ENCODE results near the gene RAP1A. TPM values are rescaled to one million over a fixed set of nuclear protein-coding genes. Genes with fewer than 3 reads are reported as not detected.

Gene RAP1A
- total RNA-seq, 4 donors from 2014 or later = 34.0 to 87.2 (median 57.7) TPM

DNA sequence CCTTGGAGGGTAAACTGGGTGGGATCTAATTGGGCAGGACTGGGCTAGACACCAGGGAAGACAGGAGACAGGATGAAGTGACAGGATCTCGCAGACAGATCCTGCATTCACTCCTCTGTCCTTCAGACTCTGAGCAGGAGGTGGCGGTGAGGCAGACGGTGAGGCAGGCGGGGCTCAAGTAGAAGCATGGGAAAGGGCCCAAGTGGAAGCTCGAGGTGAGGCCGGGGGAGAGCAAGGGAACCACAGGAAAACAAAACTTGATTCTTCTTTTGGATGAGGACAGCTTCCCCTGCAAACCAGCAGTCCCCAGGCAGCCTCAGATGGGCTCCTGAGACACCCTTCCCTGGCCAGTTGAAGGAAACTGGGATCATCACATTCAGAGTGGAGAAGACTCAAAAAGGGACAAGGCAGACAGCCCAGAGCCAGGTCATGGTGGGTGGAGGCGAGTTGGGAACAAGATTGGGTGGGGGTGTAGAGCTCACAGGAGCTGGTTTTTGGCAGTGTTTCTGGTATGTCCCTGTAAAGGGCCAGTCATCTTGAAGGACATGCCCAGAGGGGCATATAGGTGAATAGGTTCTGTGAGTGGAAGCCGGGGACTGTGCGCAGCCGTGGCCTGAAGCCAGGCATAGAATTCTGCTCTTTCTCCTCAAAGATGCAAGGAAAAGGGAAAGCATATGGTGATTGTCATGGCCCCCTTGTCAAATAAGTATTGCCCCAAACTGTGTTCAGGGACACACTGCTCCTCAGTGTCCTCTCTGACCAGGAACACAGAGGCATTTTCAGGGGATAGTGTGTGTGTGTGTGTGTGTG, 101.6 kb downstream of the RAP1A start:
- no peak for DNase-seq

GRCh38 chr1:111723091-111723806, 103.7 kb downstream of the RAP1A start:
- H3K4me3 ChIP-seq = no peak overlapping the region
- H3K9me3 ChIP-seq = no peaks in the 10 kb centered on the region
- in situ Hi-C loops (cut with MboI; ENCODE audit: low pct_ligation_motif_present in 1 of 4, low pct_unique_long_range_greater_than_20kb in 1 of 4, low sequenced_read_pairs in 3 of 4) = no loop called here
- 75% methylated on average over 7 of the region's 7 CpGs; no CpG with 5 or more reads in 1 of the 2 donors for WGBS, 2 donors (ENCODE audit: low coverage in 1 of 2)
- TF ChIP-seq EP300 (IDR thresholded peaks at IDR 0.05; ENCODE audit: low read depth) = no peak
- no peak for TF ChIP-seq CTCF (IDR thresholded peaks at IDR 0.05)
- TF ChIP-seq POLR2A (IDR thresholded peaks at IDR 0.05) = no peak
- TF ChIP-seq POLR2AphosphoS5 (IDR thresholded peaks at IDR 0.05) = no peak
- intact Hi-C loops (cut with DNase I; ENCODE audit: low total_unique reads) = no loop called here
- H3K36me3 ChIP-seq = no peaks in the 10 kb centered on the region
- H3K27me3 ChIP-seq = no peaks in the 10 kb centered on the region
- peaks cover 0 to 27% (median 9%) of the 10 kb centered on the region in 4 donors for H3K4me1 ChIP-seq
- no peak for DNase-seq
- no peak overlapping the region for H3K27ac ChIP-seq

More for the DNA sequence above, 101.6 kb downstream of the RAP1A start:
- in situ Hi-C loops (cut with MboI; ENCODE audit: low pct_ligation_motif_present in 1 of 4, low pct_unique_long_range_greater_than_20kb in 1 of 4, low sequenced_read_pairs in 3 of 4) = no loop called here
- 61 to 79% methylated on average over 3 to 10 of the region's 10 CpGs for WGBS, 2 donors (ENCODE audit: low coverage in 1 of 2)
- no peak overlapping the region for H3K27ac ChIP-seq
- H3K9me3 ChIP-seq = no peaks in the 10 kb centered on the region
- H3K4me3 ChIP-seq = no peak overlapping the region
- intact Hi-C loops (cut with DNase I; ENCODE audit: low total_unique reads) = no loop called here
- H3K27me3 ChIP-seq = no peaks in the 10 kb centered on the region
- peaks cover 0 to 27% (median 9%) of the 10 kb centered on the region in 4 donors for H3K4me1 ChIP-seq
- TF ChIP-seq POLR2AphosphoS5 (IDR thresholded peaks at IDR 0.05) = no peak
- no peak for TF ChIP-seq POLR2A (IDR thresholded peaks at IDR 0.05)
- no peak for TF ChIP-seq EP300 (IDR thresholded peaks at IDR 0.05; ENCODE audit: low read depth)
- no peak for TF ChIP-seq CTCF (IDR thresholded peaks at IDR 0.05)
- H3K36me3 ChIP-seq = no peaks in the 10 kb centered on the region

DNA sequence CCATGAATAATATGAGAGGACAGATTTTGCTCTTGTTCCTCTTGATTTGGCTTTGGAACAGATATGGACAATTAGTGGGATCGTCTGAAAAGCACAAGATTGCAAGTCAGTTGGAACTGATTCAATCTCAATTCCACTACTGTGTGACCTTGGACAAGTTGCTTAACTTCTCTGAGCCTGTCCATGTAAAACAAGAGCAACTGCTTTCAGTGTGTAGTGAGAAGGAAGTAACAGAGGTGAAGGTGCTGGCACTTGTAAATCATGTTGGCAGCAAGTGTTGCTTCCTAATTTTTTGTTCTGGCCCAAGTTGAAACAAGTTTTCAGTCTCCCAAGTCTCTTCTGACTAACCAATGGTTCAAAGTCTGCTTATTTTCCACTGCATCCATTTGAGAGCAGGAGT, 104.3 kb downstream of the RAP1A start:
- no peaks in the 10 kb centered on the region for H3K27me3 ChIP-seq
- no peaks in the 10 kb centered on the region for H3K36me3 ChIP-seq
- no peak overlapping the region for H3K27ac ChIP-seq
- DNase-seq = no peak
- H3K4me1 ChIP-seq = peaks cover 0 to 27% (median 9%) of the 10 kb centered on the region in 4 donors
- in situ Hi-C loops (cut with MboI; ENCODE audit: low pct_ligation_motif_present in 1 of 4, low pct_unique_long_range_greater_than_20kb in 1 of 4, low sequenced_read_pairs in 3 of 4) (no loop called here), intact Hi-C loops (cut with DNase I; ENCODE audit: low total_unique reads) (no loop called here)
- H3K4me3 ChIP-seq = no peak overlapping the region
- no peaks in the 10 kb centered on the region for H3K9me3 ChIP-seq
- 48% methylated on average over 1 of the region's 1 CpG; no CpG with 5 or more reads in 1 of the 2 donors for WGBS, 2 donors (ENCODE audit: low coverage in 1 of 2)
- TF ChIP-seq CTCF (IDR thresholded peaks at IDR 0.05) = no peak
- no peak for TF ChIP-seq EP300 (IDR thresholded peaks at IDR 0.05; ENCODE audit: low read depth)
- no peak for TF ChIP-seq POLR2AphosphoS5 (IDR thresholded peaks at IDR 0.05)
- no peak for TF ChIP-seq POLR2A (IDR thresholded peaks at IDR 0.05)

DNA sequence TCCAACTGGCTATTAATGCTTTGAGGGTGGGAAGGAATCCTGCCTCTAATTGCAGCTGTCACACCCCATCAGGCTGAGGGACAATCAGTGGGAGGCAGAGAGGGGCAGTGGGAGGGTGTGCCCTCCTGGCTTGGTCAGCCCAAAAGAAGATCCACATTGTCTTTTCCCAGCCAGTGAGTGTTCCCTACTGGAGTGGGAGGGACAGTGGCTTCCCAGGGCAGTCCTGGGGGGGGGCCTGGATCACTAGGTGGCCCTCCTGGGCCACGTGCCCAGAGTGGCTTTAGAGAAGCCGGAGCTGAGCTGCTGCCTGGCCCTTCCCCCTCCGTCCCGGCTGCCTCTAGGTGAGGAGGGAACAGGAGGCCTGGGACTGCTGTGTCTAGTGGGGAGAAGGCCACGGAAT, 105.6 kb downstream of the RAP1A start:
- Histone ChIP-seq H3K4me3 (no peak overlapping the region), H3K27ac (no peak overlapping the region), H3K9me3 (no peaks in the 10 kb centered on the region), H3K36me3 (no peaks in the 10 kb centered on the region), H3K4me1 (peaks cover 0 to 23% (median 9%) of the 10 kb centered on the region in 4 donors), H3K27me3 (no peaks in the 10 kb centered on the region)
- intact Hi-C loops (cut with DNase I; ENCODE audit: low total_unique reads) = no loop called here
- in situ Hi-C loops (cut with MboI; ENCODE audit: low pct_ligation_motif_present in 1 of 4, low pct_unique_long_range_greater_than_20kb in 1 of 4, low sequenced_read_pairs in 3 of 4) = loop anchor here in 1 of 4 donors (25.0 kb wide), 1 partner anchor 238 kb away; no protein-coding TSS in a partner anchor
- DNase-seq = no peak
- 57% methylated on average over 5 of the region's 5 CpGs; no CpG with 5 or more reads in 1 of the 2 donors for WGBS, 2 donors (ENCODE audit: low coverage in 1 of 2)
- TF ChIP-seq POLR2A (IDR thresholded peaks at IDR 0.05) (no peak), POLR2AphosphoS5 (IDR thresholded peaks at IDR 0.05) (no peak), CTCF (IDR thresholded peaks at IDR 0.05) (no peak), EP300 (IDR thresholded peaks at IDR 0.05; ENCODE audit: low read depth) (no peak)

Measured in transverse colon (tissue), 4 donors.